Activated CD4-positive, alpha-beta T cell treated with anti-CD3 and anti-CD28 coated beads, Interleukin-2, amount 50 U/mL, for 16 hours (primary cell): ENCODE measurements around the gene DNAJB12.
A peak's percentile ranks its signal among the peaks of the same experiment; 100 is the strongest.
"Not testable (repeated sequence)": the region's sequence is repeated elsewhere in the genome, so short reads cannot be mapped to it uniquely, and the experiment has no call there.

Experiments used
- DNase-seq: peaks from one replicate; pipeline ENCODE4 v3.0.0-alpha.2; 2020

Gene DNAJB12

DNA sequence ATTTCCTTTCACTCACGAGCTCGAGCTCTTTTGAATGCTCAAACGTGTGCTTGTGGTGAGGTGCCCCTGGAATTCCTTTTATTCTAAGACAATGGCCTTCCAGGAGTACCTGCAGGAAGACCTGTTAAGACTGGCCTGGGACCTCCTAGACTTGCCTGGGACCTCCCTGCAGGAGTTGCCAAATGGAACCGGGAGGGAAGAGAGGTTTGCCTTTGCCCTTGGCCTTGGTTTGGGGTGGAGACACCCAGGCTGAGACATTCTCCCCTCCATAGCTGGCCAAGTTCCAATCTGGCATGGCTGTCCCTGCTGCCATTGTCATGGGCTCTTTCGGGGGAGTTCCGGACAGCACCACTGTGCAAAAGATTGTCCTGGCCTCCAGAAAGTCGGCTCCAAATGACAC is 39.7 kb downstream of the DNAJB12 start:
- no peak for DNase-seq

DNA sequence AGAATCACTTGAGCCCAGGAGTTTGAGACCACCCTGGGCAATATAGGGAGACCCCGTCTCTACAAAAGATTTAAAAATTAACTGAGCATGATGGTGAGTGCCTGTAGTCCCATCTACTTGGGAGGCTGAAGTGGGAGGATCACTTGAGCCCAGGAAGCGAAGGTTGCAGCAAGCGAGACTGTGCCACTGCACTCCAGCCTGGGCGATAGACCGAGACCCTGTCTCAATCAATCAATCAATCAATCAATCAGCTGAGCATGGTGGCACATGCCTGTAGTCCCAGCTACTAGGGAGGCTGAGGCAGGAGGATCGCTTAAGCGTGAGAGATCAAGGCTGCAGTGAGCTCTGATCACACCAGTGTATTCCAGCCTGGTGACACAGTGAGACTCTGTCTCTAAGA is 40.5 kb downstream of the DNAJB12 start:
- no peak for DNase-seq

GRCh38 chr10:72312865-72313391 is 41.8 kb downstream of the DNAJB12 start:
- DNase-seq: no peak

DNA sequence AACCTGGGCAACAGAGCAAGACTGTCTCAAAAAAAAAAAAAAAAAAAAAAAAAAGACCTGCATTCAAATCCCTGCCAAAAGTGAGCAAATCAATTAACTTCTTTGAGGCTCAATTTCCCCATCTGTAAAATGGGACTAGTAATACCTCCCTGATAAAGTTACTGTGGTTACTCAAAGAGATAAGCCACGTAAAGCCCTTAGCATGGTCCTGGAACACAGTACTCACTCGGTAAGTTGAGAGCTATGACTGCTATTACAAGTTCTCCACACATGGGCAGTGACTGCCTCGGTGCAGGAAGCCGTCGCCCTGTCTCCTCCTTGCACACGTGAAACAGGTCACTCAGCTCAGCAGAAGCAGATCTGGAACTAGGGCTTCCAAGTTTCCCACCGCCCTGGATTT is 43.1 kb downstream of the DNAJB12 start:
- no peak for DNase-seq

- DNase-seq: no peak
Observed at GRCh38 chr10:72310636-72311035, 44.1 kb downstream of the DNAJB12 start.

DNA sequence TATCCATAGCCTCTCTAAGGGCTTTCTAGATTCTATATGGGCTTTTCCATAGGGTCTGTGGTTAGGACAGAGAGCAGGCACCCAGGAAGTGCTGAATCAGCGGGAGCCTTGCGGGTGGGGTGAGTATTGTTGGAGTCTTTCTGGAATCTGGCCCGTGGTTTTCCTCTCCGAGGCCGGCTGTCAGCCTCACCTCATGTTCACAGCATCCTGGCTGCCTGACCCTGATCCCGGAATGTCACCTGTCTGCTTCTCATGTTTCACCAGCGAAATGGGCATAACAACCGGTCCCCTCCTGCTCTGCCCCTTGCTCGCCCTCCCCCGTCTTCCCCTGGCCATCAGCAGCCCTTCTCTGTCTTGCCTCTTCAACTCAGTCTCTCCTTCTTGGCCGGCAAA is 44.5 kb downstream of the DNAJB12 start:
- DNase-seq: no peak

GRCh38 chr10:72309290-72310240 is 45.2 kb downstream of the DNAJB12 start:
- no peak for DNase-seq

DNA sequence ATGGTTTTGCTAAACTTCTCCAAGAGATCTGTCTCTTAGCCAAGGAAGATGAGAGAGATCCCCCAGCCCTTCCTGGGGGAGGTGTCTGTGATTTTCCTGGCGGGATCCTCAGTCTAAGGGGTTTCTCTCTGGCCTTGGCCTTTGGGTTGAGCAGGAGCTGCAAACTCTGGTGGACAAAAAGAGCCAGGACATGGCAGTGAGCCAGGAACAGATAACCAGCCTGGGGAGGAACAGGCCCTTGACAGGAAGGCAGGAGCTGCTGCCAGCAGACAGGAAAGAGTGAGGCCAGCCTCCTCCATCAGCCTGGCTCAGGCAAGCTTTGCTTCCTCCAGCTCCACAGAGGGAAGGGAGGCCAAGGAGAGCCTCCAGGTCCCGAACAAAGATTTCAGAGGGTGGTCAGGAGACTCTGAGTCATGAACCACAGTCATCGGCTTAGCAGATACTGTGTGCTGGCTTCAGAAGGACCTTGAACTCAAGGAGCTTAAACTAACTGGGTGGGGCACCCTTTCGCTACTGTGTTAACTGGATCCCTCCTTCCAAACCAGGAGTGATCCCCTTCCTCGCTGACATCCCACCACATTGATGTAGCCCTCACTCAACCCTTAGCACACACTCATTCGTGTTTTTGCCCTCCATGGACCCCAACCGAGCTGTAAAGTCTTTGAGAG is 46.3 kb downstream of the DNAJB12 start:
- DNase-seq: peak; percentile 56

DNA sequence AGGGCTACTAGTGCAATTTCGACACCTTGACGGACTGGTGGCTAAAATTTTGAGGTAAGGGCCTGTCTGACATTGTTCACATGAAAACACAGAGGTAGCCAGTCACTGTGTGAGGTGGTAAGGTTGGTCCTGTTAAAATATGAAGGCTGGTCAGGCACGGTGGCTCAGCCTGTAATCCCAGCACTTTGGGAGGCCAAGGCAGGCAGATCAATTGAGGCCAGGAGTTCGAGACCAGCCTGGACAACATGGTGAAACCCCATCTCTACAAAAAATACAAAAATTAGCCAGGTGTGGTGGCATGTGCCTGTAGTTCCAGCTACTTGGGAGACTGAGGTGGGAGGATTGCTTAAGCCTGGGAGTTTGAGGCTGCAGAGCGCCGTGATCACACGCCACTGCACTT is 47.0 kb downstream of the DNAJB12 start:
- not testable (repeated sequence) for DNase-seq

DNA sequence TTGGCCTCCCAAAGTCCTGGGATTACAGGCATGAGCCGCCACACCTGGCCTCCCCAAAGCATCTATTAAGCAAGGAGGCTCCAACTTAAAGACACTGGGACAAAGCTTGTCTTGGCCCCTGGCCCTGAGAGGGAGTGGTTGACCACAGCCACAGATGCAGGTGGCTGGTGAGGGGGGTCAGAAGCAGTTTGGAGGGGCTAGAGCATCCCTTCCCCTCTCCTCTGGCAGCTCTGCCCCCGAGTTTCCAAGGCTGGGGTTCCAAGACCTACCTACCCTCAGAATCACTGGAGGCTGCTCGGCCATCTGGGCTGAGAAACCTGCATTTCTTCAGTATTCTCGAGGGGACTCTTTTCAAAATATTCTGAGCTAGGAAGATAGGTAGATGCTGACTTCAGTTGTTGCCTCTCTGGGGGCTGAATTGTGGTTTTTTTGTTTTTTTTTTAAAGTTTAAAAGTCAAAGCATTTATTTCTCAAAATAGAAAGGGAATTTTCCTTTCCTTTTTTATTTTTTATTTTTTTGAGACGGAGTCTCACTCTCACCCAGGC is 48.4 kb downstream of the DNAJB12 start:
- no peak for DNase-seq

DNA sequence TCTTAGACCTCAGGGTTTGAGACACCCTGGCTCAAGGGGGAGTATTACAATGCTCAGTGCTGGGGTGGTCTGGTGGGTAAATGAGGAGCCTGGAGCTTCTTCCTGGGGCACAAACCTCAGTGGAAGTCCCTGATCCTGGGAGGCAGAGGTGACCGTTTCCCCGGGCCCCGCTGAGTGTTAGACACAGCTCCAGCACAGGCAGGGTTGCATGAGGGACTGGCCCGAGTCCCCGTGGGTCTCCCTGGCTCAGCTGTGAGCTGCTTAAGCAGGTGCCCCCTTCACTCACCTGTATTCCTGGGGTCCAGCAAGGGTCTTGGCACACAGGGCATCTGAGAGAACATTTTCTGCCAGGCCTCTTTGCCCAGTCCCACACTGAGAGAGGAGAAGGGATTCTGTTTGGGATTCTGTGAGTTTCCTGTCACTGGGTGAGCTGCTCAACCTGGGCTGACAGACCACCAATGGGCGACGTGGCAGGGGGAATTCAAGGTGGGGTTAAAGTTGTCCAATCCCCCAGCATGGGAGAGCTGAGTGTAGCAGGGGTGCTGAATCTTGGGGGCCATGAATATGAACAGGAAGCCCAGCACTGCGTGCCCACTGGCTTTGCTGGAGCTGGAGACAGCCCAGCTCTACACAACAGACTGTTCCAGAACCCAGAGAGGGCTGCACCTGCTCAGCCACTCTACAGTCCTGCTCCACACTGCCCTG is 51.1 kb downstream of the DNAJB12 start:
- no peak for DNase-seq

GRCh38 chr10:72298592-72299519 is 55.9 kb downstream of the DNAJB12 start:
- DNase-seq: no peak

DNA sequence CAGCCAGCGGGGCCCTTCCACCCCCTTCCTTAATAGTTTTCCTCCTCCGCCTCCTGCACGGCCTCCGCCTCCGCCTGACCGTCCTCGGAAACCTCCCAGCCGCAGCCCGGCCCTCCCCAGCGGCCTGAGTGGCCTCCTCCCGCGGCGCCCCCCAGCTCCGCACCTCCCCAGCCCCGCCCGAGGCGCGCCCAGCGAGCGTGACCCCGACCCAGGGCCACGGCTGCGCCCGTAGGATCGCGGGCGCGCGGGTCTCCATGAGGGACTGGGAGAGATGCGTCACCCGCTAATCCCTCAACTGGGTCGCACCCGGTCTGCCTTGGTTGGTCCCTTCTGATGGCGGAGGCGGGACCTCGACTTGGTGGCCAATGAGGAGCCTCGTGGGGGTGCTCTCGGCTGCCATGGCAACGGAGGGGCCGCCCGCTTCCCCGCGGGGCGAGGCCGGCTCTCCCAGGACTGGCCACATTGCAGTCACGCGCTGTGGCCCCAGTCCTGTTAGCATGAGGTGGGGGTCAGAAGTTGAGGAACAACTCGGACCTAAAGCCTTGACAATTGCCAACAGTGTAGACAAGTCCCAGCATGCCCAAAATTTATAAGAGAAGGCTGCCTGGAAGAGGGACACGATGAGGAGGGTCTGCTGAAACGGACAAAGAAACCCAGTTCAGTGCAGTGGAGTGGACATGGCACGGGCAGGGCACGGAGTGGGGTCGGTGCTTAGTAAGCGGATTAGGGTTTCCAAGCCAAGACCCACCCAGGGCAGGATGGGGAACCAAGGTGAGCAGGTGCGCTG is 56.7 kb downstream of the DNAJB12 start:
- peak; percentile 99 for DNase-seq

GRCh38 chr10:72297281-72297804 is 57.4 kb downstream of the DNAJB12 start:
- peak; percentile 99 for DNase-seq

DNA sequence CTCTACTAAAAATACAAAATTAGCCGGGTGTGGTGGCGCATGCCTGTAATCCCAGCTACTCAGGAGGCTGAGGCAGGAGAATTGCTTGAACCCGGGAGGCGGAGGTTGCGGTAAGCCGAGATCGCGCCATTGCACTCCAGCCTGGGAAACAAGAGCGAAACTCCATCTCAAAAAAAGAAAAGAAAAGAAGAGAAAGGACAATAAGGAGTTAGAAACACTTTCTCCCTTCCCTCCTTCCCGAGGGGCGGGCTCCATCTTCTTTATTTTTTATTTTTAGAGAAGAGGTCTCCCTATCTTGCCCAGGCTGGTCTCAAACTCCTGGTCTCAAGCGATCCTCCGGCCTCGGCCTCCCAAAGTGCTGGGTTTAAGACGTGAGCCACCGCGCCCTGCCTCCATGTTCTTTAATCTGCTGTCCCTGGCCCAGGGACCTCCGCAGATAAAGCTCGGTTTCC is 57.9 kb downstream of the DNAJB12 start:
- DNase-seq: not testable (repeated sequence)

- no peak for DNase-seq
Observed at GRCh38 chr10:72295330-72295910, 59.3 kb downstream of the DNAJB12 start.

- peak; percentile 82 for DNase-seq
Observed at GRCh38 chr10:72292223-72292691, 62.5 kb downstream of the DNAJB12 start.

DNA sequence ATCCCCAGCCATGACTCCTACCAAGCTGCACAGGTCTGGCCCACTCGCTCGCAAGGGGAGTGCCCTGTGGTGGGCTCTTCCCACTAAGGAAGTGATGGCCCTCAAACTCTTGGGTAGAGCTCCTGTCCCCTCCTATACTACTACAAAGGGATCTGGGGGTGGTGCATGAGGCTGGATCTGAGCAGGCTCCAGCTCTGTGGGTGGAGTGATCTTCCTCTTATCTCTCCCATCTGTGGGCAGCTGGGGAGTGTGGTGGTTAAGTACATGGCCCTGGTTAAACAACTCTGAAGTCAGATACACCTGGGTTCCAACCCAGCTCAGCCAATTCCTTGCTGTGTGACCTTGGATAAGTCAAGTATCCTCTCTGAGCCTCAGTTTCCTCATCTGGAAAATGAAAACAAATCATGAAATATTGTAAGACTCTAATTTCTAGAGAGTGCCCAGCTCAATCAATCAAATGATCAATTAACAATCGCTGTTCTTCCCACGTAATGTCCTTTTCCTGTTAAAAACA is 63.6 kb downstream of the DNAJB12 start:
- DNase-seq: peak; percentile 59

- no peak for DNase-seq
Observed at GRCh38 chr10:72285972-72286521, 68.7 kb downstream of the DNAJB12 start.
